Chondrocyte (in vitro differentiated cells): ENCODE data around the gene PPP1R13L. TPM values are rescaled to one million over a fixed set of nuclear protein-coding genes. Genes with fewer than 3 reads are reported as not detected.

Experiments used
- DNase-seq: peaks from one replicate; pipeline ENCODE4 v3.0.0; 2021; ENCODE audit warnings: mixed read lengths, low spot score
- H3K27ac Mint-ChIP-seq: one replicate; pipeline ENCODE4 v1.8.0; 2021; ENCODE audit warnings: mild to moderate bottlenecking, moderate library complexity, mixed read lengths; ENCODE audit not compliant: unreplicated experiment
- H3K27me3 Mint-ChIP-seq: 2 replicates; pipeline ENCODE4 v1.8.0; 2021; ENCODE audit warnings: low read depth, mixed read lengths
- H3K36me3 Mint-ChIP-seq: 2 replicates; pipeline ENCODE4 v1.8.0; 2021; ENCODE audit warnings: low read depth, mixed read lengths
- H3K4me1 Mint-ChIP-seq: 2 replicates; pipeline ENCODE4 v1.8.0; 2021; ENCODE audit warnings: low read depth, mild to moderate bottlenecking, mixed read lengths
- H3K4me3 Mint-ChIP-seq: one replicate; pipeline ENCODE4 v1.8.0; 2021; ENCODE audit warnings: mild to moderate bottlenecking, moderate library complexity, mixed read lengths; ENCODE audit not compliant: unreplicated experiment
- H3K9me3 Mint-ChIP-seq: 2 replicates; pipeline ENCODE4 v1.8.0; 2021; ENCODE audit warnings: low read depth, mixed read lengths
- total RNA-seq: library from RNA; stranded (reverse); gene quantifications from 3 replicates; pipeline ENCODE4 v1.2.1, GENCODE V29; 2021
- TF ChIP-seq, protein P1 (sequence below): fragments of 200-600 bp; sonication (generic); IDR thresholded peaks from 2 replicates; pipeline ENCODE4 v1.5.0; 2021; ENCODE audit warnings: antibody characterized with exemption, mild to moderate bottlenecking, moderate library complexity

The PPP1R13L gene
- total RNA-seq, 1 donor from 2014 or later = 111 TPM

DNA sequence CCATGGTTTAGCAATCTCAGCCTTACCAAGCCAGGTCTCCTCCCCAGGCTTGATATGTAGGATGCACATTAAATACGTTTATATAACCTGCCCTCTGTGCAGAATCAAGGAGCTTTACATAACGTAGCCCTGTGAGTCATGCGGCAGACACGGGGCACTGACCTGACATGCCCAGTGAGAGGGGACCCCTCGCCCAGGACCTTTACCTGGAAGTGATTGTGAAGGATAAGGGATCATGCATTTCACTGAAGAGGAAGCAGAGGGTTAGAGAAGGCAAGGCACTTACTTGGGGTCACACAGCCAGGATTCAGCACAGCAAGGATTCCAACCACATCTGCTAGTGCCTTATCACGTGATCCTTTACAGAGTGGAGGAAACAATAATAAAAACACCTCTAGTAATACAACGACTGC is 44.0 kb upstream of the PPP1R13L start:
- H3K4me3 Mint-ChIP-seq = no peak overlapping the region
- no peaks in the 10 kb centered on the region for H3K27me3 Mint-ChIP-seq
- TF ChIP-seq, protein P1, sequence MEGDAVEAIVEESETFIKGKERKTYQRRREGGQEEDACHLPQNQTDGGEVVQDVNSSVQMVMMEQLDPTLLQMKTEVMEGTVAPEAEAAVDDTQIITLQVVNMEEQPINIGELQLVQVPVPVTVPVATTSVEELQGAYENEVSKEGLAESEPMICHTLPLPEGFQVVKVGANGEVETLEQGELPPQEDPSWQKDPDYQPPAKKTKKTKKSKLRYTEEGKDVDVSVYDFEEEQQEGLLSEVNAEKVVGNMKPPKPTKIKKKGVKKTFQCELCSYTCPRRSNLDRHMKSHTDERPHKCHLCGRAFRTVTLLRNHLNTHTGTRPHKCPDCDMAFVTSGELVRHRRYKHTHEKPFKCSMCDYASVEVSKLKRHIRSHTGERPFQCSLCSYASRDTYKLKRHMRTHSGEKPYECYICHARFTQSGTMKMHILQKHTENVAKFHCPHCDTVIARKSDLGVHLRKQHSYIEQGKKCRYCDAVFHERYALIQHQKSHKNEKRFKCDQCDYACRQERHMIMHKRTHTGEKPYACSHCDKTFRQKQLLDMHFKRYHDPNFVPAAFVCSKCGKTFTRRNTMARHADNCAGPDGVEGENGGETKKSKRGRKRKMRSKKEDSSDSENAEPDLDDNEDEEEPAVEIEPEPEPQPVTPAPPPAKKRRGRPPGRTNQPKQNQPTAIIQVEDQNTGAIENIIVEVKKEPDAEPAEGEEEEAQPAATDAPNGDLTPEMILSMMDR = no peak
- peak overlapping the region; percentile 27 for H3K27ac Mint-ChIP-seq
- peaks cover 41% of the 10 kb centered on the region for H3K4me1 Mint-ChIP-seq
- no peaks in the 10 kb centered on the region for H3K9me3 Mint-ChIP-seq
- no peak for DNase-seq
- H3K36me3 Mint-ChIP-seq = no peaks in the 10 kb centered on the region

DNA sequence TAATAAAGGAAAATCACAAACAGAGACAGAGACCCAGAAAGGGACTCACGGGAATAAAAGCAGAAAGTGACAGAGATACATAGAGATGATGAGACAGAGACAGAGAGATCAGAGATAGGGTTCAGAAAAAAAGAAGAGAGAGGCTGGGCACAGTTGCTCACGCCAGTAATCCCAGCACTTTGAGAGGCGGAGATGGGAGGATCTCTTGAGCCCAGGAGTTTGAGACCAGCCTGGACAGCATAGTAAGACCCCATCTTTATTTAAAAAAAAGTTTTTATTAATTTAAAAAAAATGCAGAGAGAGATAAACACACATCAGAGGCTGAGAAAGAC is 43.5 kb upstream of the PPP1R13L start:
- no peaks in the 10 kb centered on the region for H3K9me3 Mint-ChIP-seq
- no peak overlapping the region for H3K4me3 Mint-ChIP-seq
- TF ChIP-seq, protein P1 = no peak
- no peaks in the 10 kb centered on the region for H3K27me3 Mint-ChIP-seq
- peak overlapping the region; percentile 47 for H3K27ac Mint-ChIP-seq
- peaks cover 40% of the 10 kb centered on the region for H3K4me1 Mint-ChIP-seq
- no peak for DNase-seq
- no peaks in the 10 kb centered on the region for H3K36me3 Mint-ChIP-seq

DNA sequence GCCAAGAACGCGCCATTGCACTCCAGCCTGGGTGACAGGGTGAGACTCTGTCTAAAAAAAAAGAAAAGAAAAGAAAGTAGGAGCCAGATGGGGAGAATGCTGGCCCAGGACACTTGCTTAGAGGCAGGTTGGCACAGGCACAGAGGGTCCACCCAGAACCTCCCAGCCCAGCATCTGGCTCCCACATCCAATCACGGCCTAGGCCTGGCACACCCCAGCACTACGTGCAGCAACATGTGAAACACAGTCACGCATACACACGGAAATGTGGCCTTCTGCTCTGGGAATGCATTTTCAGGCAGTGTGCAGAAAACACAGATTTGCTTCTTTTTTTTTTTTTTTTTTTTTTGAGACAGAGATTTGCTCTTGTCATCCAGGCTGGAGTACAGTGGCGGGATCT is 42.1 kb upstream of the PPP1R13L start:
- DNase-seq = no peak
- H3K27ac Mint-ChIP-seq = no peak overlapping the region
- H3K4me3 Mint-ChIP-seq = no peak overlapping the region
- H3K4me1 Mint-ChIP-seq = peaks cover 47% of the 10 kb centered on the region
- no peaks in the 10 kb centered on the region for H3K27me3 Mint-ChIP-seq
- no peaks in the 10 kb centered on the region for H3K9me3 Mint-ChIP-seq
- TF ChIP-seq, protein P1 = no peak
- no peaks in the 10 kb centered on the region for H3K36me3 Mint-ChIP-seq

DNA sequence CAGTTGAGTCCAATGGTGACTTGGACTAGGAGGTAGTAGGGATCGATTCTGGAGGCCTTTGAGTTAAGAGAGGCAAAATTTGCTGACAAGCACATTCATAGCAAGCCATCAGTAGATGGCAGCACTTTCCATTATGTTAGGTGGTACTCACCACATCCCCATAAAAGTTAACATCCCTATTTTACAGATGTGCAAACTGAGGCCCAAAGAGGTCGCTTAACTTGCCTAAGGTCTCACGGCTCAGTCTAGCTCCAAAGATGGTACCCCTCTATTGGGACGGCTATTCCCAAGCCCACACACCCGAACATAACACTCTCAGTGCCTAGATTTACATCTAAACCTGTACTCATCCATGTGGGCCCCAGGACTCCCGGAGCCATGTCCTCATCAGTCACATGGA is 41.4 kb upstream of the PPP1R13L start:
- no peak for DNase-seq
- no peak overlapping the region for H3K4me3 Mint-ChIP-seq
- H3K27ac Mint-ChIP-seq = peak overlapping the region; percentile 5
- no peaks in the 10 kb centered on the region for H3K27me3 Mint-ChIP-seq
- H3K36me3 Mint-ChIP-seq = no peaks in the 10 kb centered on the region
- no peaks in the 10 kb centered on the region for H3K9me3 Mint-ChIP-seq
- H3K4me1 Mint-ChIP-seq = peaks cover 40% of the 10 kb centered on the region
- TF ChIP-seq, protein P1 = peak; percentile 76

DNA sequence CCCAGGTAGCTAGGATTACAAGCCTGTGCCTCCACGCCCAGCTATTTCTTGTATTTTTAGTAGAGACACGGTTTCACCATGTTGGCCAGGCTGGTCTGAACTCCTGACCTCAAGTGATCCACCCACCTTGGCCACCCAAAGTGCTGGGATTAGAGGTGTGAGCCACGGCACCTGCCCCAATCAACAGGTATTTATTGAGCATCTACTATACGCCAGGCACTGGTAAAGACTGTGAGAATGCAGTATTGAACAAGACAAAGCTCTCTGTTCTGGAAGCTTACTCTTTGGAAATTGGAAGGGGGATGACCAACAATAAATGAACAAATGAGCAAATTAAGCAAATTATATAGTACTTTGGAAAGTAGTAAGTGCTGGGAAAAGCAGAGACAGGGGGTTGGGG is 40.3 kb upstream of the PPP1R13L start:
- Mint-ChIP-seq H3K4me3 (no peak overlapping the region), H3K27ac (peak overlapping the region; percentile 92), H3K4me1 (peaks cover 42% of the 10 kb centered on the region), H3K27me3 (no peaks in the 10 kb centered on the region), H3K9me3 (no peaks in the 10 kb centered on the region), H3K36me3 (no peaks in the 10 kb centered on the region)
- DNase-seq = no peak
- TF ChIP-seq, protein P1 = no peak
